Inferior parietal cortex (tissue), 1 donor: ENCODE data around the gene ANO9.
"Not testable (repeated sequence)": the region's sequence is repeated elsewhere in the genome, so short reads cannot be mapped to it uniquely, and the experiment has no call there.

Experiments used
- DNase-seq: peaks from one replicate; pipeline ENCODE4 v3.0.0-alpha.2; 2016; ENCODE audit errors: extremely low spot score

ANO9 gene

DNA sequence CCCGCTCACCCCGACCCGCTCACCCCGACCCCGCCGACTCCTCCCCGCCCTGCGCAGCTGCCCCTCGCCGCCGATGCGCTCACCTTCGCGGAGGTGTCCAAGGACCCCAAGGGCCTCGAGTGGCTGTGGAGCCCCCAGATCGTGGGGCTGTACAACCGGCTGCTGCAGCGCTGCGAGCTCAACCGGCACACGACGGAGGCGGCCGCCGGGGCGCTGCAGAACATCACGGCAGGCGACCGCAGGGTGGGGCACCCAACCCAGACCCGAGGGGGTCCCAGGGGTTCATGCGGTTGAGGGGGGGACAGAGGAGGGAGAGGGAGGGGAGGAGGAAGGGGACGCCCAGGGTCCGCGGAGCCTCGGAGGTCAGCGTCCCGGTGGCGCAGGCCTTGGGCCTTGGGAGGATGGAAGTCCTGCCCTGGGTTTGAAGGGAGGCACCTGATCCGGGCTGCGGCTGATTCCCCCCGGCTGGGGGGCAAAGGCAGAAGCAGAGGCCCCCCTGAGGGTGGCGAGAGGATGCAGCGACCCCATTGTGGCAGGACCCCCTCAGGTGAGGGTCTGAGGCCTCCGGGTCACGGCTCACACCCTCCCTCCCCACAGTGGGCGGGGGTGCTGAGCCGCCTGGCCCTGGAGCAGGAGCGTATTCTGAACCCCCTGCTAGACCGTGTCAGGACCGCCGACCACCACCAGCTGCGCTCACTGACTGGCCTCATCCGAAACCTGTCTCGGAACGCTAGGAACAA is 38.6 kb downstream of the ANO9 start:
- no peak for DNase-seq

DNA sequence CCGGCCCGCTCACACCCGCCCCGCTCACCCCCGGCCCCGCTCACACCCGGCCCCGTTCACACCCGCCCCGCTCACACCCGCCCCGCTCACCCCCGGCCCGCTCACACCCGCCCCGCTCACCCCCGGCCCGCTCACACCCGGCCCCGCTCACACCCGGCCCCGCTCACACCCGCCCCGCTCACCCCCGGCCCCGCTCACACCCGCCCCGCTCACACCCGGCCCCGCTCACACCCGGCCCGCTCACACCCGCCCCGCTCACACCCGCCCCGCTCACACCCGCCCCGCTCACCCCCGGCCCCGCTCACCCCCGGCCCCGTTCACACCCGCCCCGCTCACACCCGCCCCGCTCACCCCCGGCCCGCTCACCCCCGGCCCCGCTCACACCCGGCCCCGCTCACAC is 40.6 kb downstream of the ANO9 start:
- not testable (repeated sequence) for DNase-seq

DNA sequence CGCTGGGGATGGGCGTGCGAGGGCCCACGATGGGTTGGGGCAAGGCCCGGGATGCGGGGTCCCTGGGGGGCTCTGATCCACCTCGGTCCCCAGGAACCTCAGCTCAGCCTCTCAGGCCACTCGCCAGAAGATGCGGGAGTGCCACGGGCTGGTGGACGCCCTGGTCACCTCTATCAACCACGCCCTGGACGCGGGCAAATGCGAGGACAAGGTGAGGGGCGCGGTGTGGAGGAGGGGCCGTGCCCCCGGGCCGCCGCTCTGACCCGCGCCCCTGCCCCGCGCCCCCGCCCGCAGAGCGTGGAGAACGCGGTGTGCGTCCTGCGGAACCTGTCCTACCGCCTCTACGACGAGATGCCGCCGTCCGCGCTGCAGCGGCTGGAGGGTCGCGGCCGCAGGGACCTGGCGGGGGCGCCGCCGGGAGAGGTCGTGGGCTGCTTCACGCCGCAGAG is 41.5 kb downstream of the ANO9 start:
- DNase-seq, result no peak

DNA sequence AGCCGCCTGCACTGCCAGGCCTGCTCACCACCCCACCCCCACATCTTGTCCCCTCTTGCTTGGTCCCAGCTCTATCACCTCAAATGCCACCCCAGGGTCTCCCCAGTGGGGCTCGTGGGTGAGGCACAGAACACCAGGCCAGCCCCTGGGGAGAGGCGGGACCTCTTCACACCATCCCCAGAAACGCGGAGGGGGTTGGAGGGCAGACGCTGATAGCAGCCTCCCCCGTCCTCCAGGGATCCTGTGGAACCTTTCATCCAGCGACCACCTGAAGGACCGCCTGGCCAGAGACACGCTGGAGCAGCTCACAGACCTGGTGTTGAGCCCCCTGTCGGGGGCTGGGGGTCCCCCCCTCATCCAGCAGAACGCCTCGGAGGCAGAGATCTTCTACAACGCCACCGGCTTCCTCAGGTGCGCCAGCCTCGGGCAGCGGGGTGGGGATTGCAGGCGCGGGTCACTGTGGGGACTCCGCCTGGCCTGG is 42.0 kb downstream of the ANO9 start:
- DNase-seq, result no peak

DNA sequence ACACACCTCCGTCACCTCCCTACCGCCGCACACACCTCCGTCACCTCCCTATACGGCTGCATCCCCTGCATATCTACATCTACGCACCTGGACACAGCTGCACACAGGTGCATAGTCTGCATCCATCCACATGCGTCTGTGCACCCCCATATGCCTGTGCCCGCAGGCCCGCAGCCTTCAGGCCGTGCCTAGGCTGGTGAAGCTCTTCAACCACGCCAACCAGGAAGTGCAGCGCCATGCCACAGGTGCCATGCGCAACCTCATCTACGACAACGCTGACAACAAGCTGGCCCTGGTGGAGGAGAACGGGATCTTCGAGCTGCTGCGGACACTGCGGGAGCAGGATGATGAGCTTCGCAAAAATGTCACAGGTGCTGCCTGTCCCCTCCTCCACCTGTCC is 43.0 kb downstream of the ANO9 start:
- no peak for DNase-seq

DNA sequence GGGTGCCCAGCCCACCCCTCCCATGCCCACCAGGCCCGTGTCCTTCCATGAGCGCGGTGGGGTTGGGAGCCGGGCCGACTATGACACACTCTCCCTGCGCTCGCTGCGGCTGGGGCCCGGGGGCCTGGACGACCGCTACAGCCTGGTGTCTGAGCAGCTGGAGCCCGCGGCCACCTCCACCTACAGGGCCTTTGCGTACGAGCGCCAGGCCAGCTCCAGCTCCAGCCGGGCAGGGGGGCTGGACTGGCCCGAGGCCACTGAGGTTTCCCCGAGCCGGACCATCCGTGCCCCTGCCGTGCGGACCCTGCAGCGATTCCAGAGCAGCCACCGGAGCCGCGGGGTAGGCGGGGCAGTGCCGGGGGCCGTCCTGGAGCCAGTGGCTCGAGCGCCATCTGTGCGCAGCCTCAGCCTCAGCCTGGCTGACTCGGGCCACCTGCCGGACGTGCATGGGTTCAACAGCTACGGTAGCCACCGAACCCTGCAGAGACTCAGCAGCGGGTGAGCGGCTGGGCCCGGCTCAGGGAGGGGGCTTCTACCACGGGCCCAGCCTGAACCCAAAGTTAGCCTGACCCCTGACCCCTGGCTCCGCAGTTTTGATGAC is 44.8 kb downstream of the ANO9 start:
- no peak for DNase-seq

DNA sequence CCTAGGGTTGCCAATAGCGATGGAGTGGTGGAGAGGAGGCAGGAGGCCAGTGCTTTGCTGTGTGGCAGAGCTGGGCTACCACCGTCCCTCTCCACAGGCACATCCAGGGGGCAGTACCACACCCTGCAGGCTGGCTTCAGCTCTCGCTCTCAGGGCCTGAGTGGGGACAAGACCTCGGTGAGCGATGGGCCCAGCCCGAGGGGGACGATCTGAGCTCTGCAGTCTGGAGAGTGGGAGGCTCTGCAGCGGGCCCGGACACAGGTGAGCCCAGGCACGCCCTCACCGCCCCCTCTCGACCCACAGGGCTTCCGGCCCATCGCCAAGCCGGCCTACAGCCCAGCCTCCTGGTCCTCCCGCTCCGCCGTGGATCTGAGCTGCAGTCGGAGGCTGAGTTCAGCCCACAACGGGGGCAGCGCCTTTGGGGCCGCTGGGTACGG is 45.3 kb downstream of the ANO9 start:
- no peak for DNase-seq

DNA sequence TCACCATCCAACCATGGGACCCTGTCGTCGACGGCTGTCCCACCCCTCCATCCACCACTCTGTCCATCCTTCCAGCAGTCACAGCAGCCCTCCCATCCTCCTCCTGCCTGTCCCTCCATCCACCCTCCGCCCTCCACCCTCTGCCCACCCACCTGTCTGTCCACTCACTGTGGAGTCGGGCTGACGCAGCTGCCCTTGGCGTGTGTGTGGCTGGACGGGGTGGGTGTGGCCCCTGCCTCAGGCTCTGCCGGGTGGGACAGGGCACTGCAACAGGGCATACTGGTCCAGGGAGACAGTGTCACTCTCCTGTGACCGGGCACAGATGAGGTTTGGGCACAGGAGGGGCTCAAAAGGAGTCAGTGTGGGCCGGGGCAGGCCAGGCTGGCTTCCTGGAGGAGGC is 45.9 kb downstream of the ANO9 start:
- no peak for DNase-seq

DNA sequence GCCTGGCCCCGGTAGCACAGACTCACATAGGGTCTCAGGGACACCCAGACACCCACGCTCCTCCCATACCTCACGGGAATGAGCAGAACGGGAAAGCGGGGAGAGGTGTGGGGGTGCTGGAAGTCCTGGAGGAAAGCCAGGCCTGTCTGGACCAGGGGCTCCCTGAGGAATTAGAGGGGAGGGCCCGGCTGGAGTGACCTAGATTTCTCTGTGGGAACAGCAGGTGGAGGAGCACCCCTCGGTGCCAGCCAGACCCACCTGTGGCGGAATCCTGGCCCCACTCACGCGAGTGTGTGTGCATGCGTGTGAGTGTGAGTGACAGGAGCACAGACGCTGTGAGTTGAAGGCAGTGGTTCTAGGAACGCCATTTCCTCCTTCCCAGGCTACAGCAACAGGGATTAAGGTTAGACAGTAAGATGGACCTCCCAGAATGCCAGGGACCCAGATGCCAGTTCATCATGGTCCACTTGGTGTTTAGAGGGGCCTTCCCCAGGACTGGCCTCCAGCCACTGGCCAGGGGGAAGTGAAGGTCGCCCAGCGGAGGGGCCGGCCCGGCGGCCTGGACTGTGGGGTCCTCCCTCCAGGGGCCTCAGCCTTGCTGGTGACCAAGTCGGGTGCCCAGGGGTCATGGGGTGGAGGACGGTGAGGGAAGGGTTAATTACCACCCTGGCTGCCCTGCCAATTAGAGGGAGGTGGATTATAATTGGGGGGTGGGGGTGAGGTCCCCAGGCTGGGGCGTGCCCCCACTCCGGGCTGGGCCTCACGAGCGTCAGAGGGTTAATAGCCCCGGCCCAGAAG is 46.8 kb downstream of the ANO9 start:
- no peak for DNase-seq

DNA sequence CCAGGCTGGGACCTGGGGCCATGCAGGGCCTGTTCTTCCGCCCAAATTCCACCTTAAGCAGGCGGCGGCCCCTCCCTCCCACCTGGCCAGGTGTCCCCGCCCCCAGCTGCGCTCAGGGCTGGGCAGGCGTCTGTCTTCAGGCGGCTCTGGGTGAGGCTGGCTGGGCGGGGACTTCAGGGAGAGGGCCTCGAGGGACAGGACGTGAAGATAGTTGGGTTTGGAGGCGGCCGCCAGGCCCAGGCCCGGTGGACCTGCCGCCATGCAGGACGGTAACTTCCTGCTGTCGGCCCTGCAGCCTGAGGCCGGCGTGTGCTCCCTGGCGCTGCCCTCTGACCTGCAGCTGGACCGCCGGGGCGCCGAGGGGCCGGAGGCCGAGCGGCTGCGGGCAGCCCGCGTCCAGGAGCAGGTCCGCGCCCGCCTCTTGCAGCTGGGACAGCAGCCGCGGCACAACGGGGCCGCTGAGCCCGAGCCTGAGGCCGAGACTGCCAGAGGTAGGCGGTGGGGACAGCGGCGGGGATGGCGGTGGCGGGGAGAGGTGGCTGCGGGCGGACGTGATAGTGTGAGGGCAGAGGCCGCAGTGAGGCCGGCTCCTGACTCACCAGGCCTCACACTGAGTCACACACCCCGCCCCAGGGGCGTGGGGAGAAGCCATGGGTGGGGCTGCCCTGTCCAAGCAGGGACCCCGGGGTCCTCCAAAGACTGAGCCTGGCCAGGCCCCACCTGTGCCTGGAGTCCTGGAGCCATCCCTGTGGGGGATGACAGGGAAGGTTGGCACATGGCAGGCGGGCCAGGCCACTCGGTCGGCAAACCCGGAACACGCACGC is 47.6 kb downstream of the ANO9 start, which contains the start of gene PKP3:
Gene PKP3 (plus strand): TSS at position 176 of the 824 bp plus-strand sequence. CDS start 84 bp downstream, at position 260.
- DNase-seq, result no peak

DNA sequence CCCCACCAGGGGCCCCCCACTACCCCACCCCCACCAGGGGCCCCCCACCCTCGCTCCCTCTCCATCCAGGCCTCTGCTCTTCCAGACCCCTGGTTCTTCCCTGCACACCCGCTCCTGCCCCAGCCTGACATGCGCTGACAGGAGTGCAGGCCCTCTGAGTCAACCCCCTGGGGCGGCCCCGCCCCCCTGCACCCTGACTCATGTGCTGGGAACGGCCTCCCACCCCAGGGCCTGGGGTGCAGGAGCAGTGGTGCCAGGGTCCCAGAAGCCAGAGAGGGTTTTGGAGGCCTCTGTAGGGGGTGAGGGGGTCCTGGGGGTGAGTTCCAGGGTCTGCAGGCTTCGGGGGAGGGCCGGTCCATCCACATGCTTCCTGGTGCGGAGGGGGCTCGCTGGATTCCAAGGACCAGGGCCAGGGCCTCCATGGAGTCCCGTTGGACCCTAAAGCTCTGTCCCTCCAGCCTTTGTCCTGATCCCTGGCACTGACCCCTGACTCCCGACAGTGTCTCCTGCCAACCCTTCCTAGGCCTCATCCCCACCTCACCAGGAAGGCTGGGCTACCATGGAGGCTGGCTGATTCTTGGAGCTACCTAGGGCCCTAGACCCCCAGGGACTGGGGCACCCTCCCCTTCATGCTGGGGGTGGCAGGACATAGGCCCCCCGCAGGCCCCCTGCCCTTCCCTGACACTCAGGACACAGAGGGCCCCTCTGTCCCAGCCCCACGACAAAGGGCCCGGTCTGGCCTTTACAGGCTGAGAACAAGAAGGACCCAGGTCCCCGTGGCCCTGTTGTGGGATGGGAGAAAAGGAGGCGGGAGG is 48.4 kb downstream of the ANO9 start:
- no peak for DNase-seq

DNA sequence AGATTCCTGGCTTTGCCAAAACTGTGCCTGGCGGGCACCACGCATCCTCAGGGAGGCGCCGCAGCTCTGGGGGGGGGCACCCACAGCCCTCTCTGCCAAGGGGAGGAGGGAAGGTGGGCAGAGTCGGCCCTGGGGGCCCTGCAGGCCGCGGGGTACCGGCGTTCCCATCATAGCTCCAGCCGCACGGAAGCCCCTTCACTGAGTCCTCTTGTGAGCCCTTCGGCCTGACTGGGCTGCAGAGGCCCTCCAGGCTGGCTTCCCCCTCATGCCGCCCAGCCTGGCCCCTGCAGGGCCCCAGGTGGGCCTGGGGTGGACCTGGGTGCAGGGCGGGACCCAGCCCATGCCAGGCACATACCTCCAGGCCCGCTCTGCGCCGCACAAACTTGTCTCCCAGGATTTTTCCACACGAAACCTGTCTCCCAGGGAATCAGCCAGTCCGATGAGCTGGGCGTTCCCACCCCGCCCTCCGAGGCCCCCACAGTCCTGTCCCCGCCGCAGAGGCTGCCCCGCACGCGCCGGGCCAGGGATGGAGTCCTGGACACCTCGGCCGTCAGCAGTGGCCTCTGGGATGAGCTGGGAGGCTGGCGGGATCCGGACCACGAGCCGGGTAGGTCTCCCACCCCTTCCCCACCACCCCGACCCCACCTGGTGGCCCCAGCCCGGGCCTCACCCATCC is 49.6 kb downstream of the ANO9 start:
- no peak for DNase-seq

DNA sequence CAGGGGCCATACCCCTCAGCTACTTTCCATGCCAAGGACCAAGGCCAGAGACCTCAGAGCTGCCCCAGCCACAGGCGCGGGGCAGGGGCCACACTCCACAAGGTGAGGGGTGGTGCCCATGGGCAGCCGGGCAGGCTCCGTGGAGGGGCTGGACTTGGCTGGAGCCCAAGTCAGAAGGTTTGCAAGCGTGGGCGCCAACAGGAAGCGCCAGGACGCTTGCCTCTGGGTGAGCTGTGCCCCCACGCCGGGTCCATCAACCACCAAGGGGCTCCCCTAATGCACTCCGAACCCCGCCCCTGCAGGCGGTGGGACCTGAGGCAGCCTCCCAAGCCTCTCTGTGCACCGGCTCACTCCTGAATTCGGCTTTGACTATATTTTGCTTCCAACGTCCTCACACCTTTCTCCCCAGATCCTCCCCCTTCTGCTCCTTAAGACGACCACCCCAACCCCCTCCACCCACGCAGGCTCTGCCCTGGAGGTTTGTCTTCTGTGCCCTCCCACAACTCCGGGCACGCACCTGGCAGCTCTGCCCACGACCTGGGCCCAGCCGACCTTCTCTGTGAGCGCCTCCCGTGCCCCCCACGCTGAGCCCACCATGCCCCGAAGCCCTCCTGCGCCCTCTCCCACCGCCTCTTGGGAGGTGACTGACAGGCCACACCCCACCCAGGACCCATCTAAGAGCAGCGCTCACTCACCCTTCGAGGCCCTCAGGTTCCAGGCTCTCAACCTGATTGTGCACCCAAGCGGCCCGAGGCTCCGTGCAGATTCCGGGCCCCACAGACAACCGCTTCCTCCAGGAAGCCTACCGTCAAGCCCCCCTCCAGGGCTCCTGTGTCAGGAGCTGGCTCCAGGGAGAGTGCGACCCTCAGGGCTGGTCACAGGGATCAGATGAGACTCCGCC is 50.4 kb downstream of the ANO9 start:
- DNase-seq, result no peak

DNA sequence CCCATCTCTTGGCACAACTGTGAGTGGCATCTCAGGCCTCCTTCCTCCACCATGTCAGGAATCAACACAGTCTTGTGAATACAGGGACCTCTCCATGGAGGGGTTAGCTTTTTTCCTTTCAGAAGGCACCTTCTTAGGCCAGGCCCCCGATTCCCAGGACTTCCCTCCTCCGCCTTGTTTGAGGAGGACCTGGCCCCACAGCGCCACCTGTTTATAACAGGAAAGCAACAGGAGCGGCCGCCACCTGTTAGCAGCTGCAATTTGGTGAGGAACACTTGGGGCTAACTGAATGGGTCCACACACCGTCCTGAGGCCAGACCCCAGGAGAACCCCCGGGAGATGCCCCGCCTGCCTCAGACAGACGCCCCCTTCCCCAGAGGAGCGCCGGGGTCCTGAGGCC is 51.6 kb downstream of the ANO9 start:
- no peak for DNase-seq

DNA sequence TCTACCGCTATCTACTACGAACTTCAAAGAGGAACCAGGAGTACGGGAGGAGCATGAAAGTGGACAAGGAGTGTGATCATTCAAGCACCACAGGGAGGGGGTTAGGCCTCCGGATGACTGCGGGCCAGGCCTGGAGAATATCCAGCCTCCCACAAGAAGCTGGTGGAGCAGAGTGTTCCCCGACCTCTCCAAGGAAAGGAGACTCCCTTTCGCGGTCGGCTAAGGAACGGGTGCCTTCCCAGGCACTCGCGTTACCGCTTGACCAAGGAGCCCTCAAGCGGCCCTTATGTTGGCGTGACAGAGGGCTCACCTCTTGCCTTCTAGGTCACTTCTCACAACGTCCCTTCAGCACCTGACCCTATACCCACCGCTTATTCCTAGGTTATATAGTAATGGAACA is 52.4 kb downstream of the ANO9 start:
- not testable (repeated sequence) for DNase-seq

DNA sequence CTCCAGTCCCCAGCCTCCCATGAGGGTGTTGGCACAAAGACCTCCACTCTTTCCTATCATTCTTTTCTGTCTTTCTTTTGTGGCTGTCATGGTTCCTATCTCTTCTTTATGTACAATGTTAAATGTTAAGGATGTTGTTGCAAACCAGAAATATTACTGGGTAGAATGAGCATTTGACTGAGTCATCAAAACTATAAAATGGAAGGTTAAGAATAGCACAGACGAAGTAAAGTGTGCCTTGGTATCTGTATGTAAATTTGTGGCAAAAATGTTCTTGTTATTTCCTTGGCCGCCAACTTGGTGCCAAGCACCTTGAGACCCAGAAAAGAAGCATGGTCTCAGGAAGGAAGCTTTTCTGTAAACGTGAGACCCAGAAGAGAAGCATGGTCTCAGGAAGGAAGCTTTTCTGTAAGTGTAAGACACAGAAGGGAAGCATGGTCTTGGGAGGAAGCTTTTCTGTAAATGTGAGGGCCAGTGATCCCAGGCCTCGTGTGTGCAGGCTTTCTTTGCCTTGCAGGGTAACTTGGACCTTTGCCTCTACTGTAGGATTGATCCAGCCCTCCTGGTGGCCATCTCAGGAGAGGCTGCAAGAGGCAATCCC is 54.5 kb downstream of the ANO9 start:
- DNase-seq, result no peak

DNA sequence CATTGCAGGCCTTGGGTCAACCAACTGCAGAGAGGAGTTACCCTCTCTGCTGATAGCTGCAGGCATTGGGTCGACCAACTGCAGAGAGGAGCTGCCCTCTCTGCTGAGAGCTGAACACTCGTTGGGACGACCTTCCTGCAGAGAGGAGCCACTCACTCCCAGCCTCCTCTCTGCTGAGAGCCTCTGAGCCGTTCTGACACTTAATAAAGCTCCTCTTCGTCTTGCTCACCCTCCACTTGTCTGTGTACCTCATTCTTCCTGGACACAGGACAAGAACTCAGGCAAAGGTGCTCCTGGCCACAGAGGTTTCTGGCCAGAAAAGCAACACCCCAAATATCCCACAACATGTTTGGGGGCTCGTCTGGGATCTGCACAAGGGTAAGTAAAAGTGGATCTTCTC is 55.3 kb downstream of the ANO9 start:
- DNase-seq, result no peak

DNA sequence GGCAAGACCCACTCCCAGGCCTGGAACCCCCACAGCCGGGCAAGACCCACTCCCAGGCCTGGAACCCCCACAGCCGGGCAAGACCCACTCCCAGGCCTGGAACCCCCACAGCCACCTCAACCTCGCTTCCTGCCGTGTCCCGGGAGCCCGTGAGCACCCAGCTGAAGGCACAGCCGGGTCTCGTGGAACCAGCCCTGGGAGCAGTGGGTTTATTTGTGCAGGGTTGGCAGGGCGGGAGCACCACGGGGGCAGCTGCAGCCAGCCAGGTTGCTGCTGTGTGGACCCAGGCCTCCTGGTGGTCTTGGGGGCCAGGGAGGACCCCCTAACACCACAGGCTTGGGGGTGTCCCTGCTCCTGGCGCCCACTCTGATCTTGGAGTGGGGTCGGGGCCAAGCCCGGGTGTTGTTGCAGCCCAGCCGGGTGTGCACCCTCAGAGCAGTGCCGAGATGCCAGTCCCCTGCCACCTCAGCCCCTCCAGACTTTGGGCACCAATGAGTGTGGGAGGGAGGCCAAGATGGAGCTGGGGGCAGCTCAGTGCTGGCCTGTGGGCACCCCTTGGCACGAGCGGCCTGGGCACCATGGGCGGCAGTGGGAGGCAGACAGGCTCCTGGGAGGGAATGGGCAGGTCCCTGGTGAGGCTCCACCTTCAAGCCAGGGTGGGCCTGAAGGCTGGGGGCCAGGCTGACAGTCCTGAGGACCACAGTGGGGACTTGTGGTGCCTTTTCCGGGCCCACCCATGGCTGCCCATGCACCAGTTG is 56.0 kb downstream of the ANO9 start:
- DNase-seq, result no peak
